Measurements from ENCODE around the gene FH. TPM values are rescaled to one million over a fixed set of nuclear protein-coding genes. Genes with fewer than 3 reads are reported as not detected.

Gene FH
- polyA plus RNA-seq, 2 of the 4 experiments (the other 2 are of a cell fraction) = 98.7 to 99.8 TPM

- Histone ChIP-seq H3K27ac (no peak overlapping the region), H3K4me1 (no peaks in the 10 kb centered on the region), H3K9me3 (no peaks in the 10 kb centered on the region), H3K4me2 (no peak overlapping the region), H3K4me3 (no peak overlapping the region)
- ChIA-PET POLR2A (no interaction called here), CTCF (interaction anchor here (1.9 kb wide), 1 partner anchor 15 kb away, joined by 6 read pairs; no protein-coding TSS in a partner anchor)
- DNase-seq (ENCODE audit: low read depth in 1 of 2, low spot score in 1 of 2) (no peak), ATAC-seq (no peak), FAIRE-seq (no peak)
- 62% methylated on average over 5 of the region's 5 CpGs for WGBS (ENCODE audit: missing lambda C conversion rate)
- no peak for TF ChIP-seq PHF8 (IDR thresholded peaks at IDR 0.05; ENCODE audit: borderline replicate concordance, low read depth)
- TF ChIP-seq HES2 (IDR thresholded peaks at IDR 0.05) = no peak
- TF ChIP-seq ZNF302 (CRISPR knock-in tag; IDR thresholded peaks at IDR 0.05) = no peak
- no peak for TF ChIP-seq ELK1 (IDR thresholded peaks at IDR 0.05; ENCODE audit: low read depth, low read length)
- no peak for TF ChIP-seq REST (IDR thresholded peaks at IDR 0.05)
- TF ChIP-seq NR3C1 (IDR thresholded peaks at IDR 0.05) = no peak
- TF ChIP-seq RNF2 (IDR thresholded peaks at IDR 0.05; ENCODE audit: borderline replicate concordance, low read depth) = no peak
- no peak for TF ChIP-seq EHF (CRISPR knock-in tag; IDR thresholded peaks at IDR 0.05)
- no peak for TF ChIP-seq SREBF2 (IDR thresholded peaks at IDR 0.05)
- TF ChIP-seq EP300 (IDR thresholded peaks at IDR 0.05) = no peak
- no peak for TF ChIP-seq RCOR1 (IDR thresholded peaks at IDR 0.05; ENCODE audit: low read depth, low read length)
- no peak for TF ChIP-seq HMGXB4 (CRISPR knock-in tag; IDR thresholded peaks at IDR 0.05; ENCODE audit: borderline replicate concordance)
- no peak for TF ChIP-seq NFE2L2 (conservative IDR thresholded peaks at IDR 0.05; ENCODE audit: low read length)
- TF ChIP-seq HOXB13 (CRISPR knock-in tag; IDR thresholded peaks at IDR 0.05; ENCODE audit: low read depth) = no peak
- no peak for TF ChIP-seq NPAS2 (CRISPR knock-in tag; IDR thresholded peaks at IDR 0.05; ENCODE audit: borderline replicate concordance)
These were observed 48.5 kb downstream of the FH start for GRCh38 chr1:241470908-241471590.

- Histone ChIP-seq H3K27ac (no peak overlapping the region), H3K4me1 (no peaks in the 10 kb centered on the region), H3K4me3 (no peak overlapping the region), H3K9me3 (no peaks in the 10 kb centered on the region), H3K4me2 (no peak overlapping the region)
- DNase-seq (ENCODE audit: low read depth in 1 of 2, low spot score in 1 of 2) (no peak), ATAC-seq (no peak), FAIRE-seq (no peak)
- 63% methylated on average over 3 of the region's 3 CpGs for WGBS (ENCODE audit: missing lambda C conversion rate)
- POLR2A ChIA-PET = no interaction called here
- CTCF ChIA-PET = interaction anchor here (1.9 kb wide), 1 partner anchor 15 kb away, joined by 6 read pairs; no protein-coding TSS in a partner anchor
- TF ChIP-seq CBX8 (IDR thresholded peaks at IDR 0.05) (no peak), ELK1 (IDR thresholded peaks at IDR 0.05; ENCODE audit: low read depth, low read length) (no peak), CTCF (IDR thresholded peaks at IDR 0.05) (no peak), ZC3H11A (IDR thresholded peaks at IDR 0.05) (no peak), POLR2A (IDR thresholded peaks at IDR 0.05; ENCODE audit: low read length) (no peak), RNF2 (IDR thresholded peaks at IDR 0.05; ENCODE audit: borderline replicate concordance, low read depth) (no peak), CEBPB (IDR thresholded peaks at IDR 0.05) (no peak), ZNF302 (CRISPR knock-in tag; IDR thresholded peaks at IDR 0.05) (no peak), TP53 (CRISPR knock-in tag; IDR thresholded peaks at IDR 0.05) (no peak), RARB (CRISPR knock-in tag; IDR thresholded peaks at IDR 0.05) (no peak), GATA3 (IDR thresholded peaks at IDR 0.05; ENCODE audit: borderline replicate concordance) (no peak), FOSB (CRISPR knock-in tag; IDR thresholded peaks at IDR 0.05) (no peak), BCL3 (IDR thresholded peaks at IDR 0.05) (no peak), NFE2L2 (conservative IDR thresholded peaks at IDR 0.05; ENCODE audit: low read length) (no peak)
These were observed 49.2 kb downstream of the FH start for GRCh38 chr1:241470361-241470760.
